HepG2 (cell line): ENCODE measurements around the gene MAEA. TPM values are rescaled to one million over a fixed set of nuclear protein-coding genes. Genes with fewer than 3 reads are reported as not detected.

Experiments
- ATAC-seq: fragments of 200-7000 bp; cut with Tn5 transposase; 3 replicates; pipeline ENCODE4 v1.9.1; 2020; ENCODE audit warnings: mild to moderate bottlenecking, moderate library complexity
- BruUV-seq: library from RNA; stranded (reverse); fragments of 400-500 nt; replicated peaks from 2 replicates; lab custom pipeline; 2021; lab: Mats Ljungman, UMichigan
- CTCF ChIA-PET: fragments of 300-600 bp; formaldehyde crosslinking; extraction: SDS; loops from one replicate; lab custom pipeline; 2021; ENCODE audit warnings: low total read pairs, inconsistent platforms, low intra/inter-chr PET ratio; lab: Yijun Ruan, JAX
- POLR2A ChIA-PET: fragments of 350-600 bp; sonication (Branson Sonifier 250); formaldehyde crosslinking; loops from one replicate; lab custom pipeline; 2020; ENCODE audit warnings: antibody characterized with exemption, inconsistent platforms; lab: Yijun Ruan, JAX
- DNase-seq: peaks from one replicate; pipeline ENCODE4 v3.0.0-alpha.2; 2015; ENCODE audit warnings: low spot score
- FAIRE-seq: peaks from 3 replicates; lab custom pipeline; 2011; peaks lifted over from hg19 to GRCh38; lab: Jason Lieb, UNC
- H2AFZ ChIP-seq: one replicate; pipeline ENCODE4 v1.6.1; 2011; ENCODE audit warnings: low read length, inconsistent platforms
- H3K27ac ChIP-seq: fragments of 300-600 bp; 3 replicates; pipeline ENCODE4 v1.8.0; 2011; ENCODE audit warnings: mixed run types, mild to moderate bottlenecking, mixed read lengths, low read length, inconsistent platforms; ENCODE audit not compliant: insufficient read depth; ENCODE audit errors: extremely low read length
- H3K27me3 ChIP-seq, 2 experiments: fragments of 200-600 bp in 1 of 2; 2 replicates in 1 of 2; 3 replicates in 1 of 2; pipeline versions ENCODE4 v1.6.0 to v1.8.0; 2011; ENCODE audit warnings: low read length in 2 of 2, mild to moderate bottlenecking in 2 of 2, moderate library complexity in 2 of 2, inconsistent platforms in 1 of 2; ENCODE audit not compliant: insufficient read depth in 2 of 2, control insufficient read depth in 1 of 2
- H3K36me3 ChIP-seq, 2 experiments: fragments of 200-600 bp in 1 of 2; replicated peaks in 1 of 2; 2 replicates in 1 of 2; 3 replicates in 1 of 2; pipeline versions ENCODE4 v1.5.1 to v1.8.0; 2011; ENCODE audit warnings: low read length in 2 of 2, inconsistent platforms in 1 of 2; ENCODE audit not compliant: insufficient read depth in 2 of 2, control insufficient read depth in 1 of 2
- H3K4me1 ChIP-seq: 2 replicates; pipeline ENCODE4 v1.5.1; 2012; ENCODE audit warnings: low read length, inconsistent platforms; ENCODE audit not compliant: insufficient read depth
- H3K4me2 ChIP-seq: 2 replicates; pipeline ENCODE4 v1.6.0; 2011; ENCODE audit warnings: low read depth, low read length, inconsistent platforms
- H3K4me3 ChIP-seq, 3 experiments: fragments of 200-600 bp in 1 of 3; sonication (generic), shearing (Covaris generic) in 1 of 3; replicated peaks in 1 of 3; 2 replicates each; pipeline ENCODE4 v1.5.1; 2011 to 2016; ENCODE audit warnings: low read length in 3 of 3, inconsistent platforms in 2 of 3, low read depth in 2 of 3, mild to moderate bottlenecking in 2 of 3, control low read depth in 1 of 3, mixed read lengths in 1 of 3; ENCODE audit not compliant: insufficient read depth in 1 of 3
- H3K79me2 ChIP-seq: one replicate; pipeline ENCODE4 v1.6.1; 2011; ENCODE audit warnings: low read length, inconsistent platforms; ENCODE audit not compliant: insufficient read depth
- H3K9ac ChIP-seq: 2 replicates; pipeline ENCODE4 v1.6.0; 2011; ENCODE audit warnings: mild to moderate bottlenecking, low read depth, low read length, inconsistent platforms; ENCODE audit not compliant: insufficient read depth
- H3K9me3 ChIP-seq: 2 replicates; pipeline ENCODE4 v1.5.1; 2012; ENCODE audit warnings: mild to moderate bottlenecking, low read length
- H4K20me1 ChIP-seq: 2 replicates; pipeline ENCODE4 v1.6.0; 2011; ENCODE audit warnings: inconsistent platforms, mild to moderate bottlenecking, low read length, moderate library complexity; ENCODE audit not compliant: insufficient read depth
- AGO2 ChIP-seq: fragments of 200-400 bp; formaldehyde crosslinking; optimal IDR thresholded peaks from 2 replicates; pipeline ENCODE3; 2017; ENCODE audit warnings: mild to moderate bottlenecking, low read depth, low read length, moderate library complexity
- NFAT5 ChIP-seq: sonication (generic); formaldehyde crosslinking; IDR thresholded peaks from 2 replicates; pipeline ENCODE4 v1.4.0; 2020; ENCODE audit warnings: missing genetic modification reagents
- WGBS: methylation state at CpG from one replicate; pipeline ENCODE4 v1.1.6; 2017; ENCODE audit warnings: low lambda C conversion rate; 5-methylcytosine and 5-hydroxymethylcytosine counted together
- in situ Hi-C: cut with HindIII; loops from 2 replicates; pipeline ENCODE4 v1.10.0; 2017; ENCODE audit warnings: low pct_unique_long_range_greater_than_20kb; ENCODE audit not compliant: extremely low pct_ligation_motif_present
- intact Hi-C: fragments of 100-400 bp; cut with micrococcal nuclease; formaldehyde crosslinking; loops from one replicate; pipeline ENCODE4 v1.10.0; 2022; ENCODE audit not compliant: unreplicated experiment
- polyA plus RNA-seq, 8 experiments: library from polyadenylated mRNA; depleted of rRNA in 3 of 8; stranded (reverse) in 7 of 8; unstranded in 1 of 8; fragments of >200 nt; fragmentation: Illumina TruSeq in 4 of 8; extraction: Trizol in 4 of 8; gene quantifications; 2 replicates each; pipeline versions ENCODE4 v1.2.1 to v1.2.3, GENCODE V29; 2011 to 2016; ENCODE audit warnings: low read depth in 4 of 8, missing spikeins in 1 of 8, mixed read lengths in 1 of 8; ENCODE audit not compliant: insufficient read depth in 1 of 8
- total RNA-seq, 5 experiments: library from RNA; depleted of rRNA; stranded (reverse); fragments of >200 nt; fragmentation: Illumina TruSeq; extraction: Trizol; gene quantifications; 2 replicates each; pipeline ENCODE4 v1.2.3, GENCODE V29; 2016; ENCODE audit warnings: low read depth in 1 of 5

Gene MAEA
- total and polyA plus RNA-seq, 2 of the 13 experiments (the other 11 are each of a cell fraction or from before 2014, with no cell fraction given): 52.0 to 57.1 TPM

DNA sequence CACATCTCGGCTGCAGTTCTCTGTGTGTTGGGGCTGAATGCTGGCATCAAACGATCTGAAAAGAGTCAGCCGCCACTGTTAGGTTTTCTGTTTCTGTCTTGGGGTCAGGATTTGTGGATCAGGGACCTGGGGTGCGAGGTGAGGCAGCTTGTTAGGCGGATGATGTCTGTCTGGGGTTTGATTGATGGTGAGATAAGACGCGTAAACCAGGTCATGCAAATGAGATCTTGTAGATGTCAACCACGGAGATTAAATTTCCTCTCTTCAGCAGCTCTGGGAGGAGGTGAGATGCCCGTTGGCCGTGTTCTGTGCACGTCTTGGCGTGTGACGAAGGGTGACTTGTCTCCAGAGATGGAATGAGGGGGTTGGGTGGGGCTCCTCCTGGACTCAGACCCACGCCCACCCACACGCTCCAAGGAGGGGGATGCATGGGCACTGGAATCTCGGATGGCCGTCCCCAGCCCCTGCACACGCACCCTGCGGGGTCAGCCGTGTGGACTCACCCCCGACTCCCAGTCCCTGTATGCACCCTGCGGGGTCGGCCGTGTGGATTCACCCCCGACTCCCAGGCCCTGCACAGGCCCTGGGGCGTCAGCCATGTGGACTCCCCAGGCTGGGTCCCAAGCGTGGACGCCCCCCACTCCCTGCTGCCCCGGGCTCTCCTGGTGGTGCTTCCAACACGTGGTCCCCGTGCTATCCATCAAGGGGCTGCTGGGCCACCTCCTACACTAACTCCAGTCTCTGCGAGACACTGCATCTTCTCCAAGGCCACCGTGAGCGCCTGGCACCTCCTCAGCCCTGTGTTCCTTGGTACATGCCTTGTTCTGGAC is 41.3 kb downstream of the MAEA start:
- ChIA-PET POLR2A (no interaction called here), CTCF (no interaction called here)
- Histone ChIP-seq H3K4me2 (no peak overlapping the region), H2AFZ (no peak overlapping the region), H3K9ac (no peak overlapping the region), H3K9me3 (no peaks in the 10 kb centered on the region), H3K27ac (no peak overlapping the region), H3K79me2 (no peaks in the 10 kb centered on the region), H3K27me3 (no peaks in the 10 kb centered on the region), H3K4me3 (no peak overlapping the region), H4K20me1 (0 out of 2 replicates have a peak, but pooled peaks cover 4% of the 10 kb centered on the region), H3K4me1 (no peaks in the 10 kb centered on the region)
- BruUV-seq: no TSS peak
- FAIRE-seq (no peak), DNase-seq (no peak), ATAC-seq (no peak)
- WGBS: 93% methylated on average over 19 of the region's 34 CpGs
- in situ Hi-C loops: no loop called here
- intact Hi-C loops: no loop called here
- TF ChIP-seq AGO2 (peak; percentile 57), NFAT5 (CRISPR knock-in tag) (no peak)
- TF ChIP-seq, all 625 proteins: peak for 1
- peaks cover 23 to 56% of the 10 kb centered on the region in 2 experiments for H3K36me3 ChIP-seq
